Spleen (tissue), 11 donors: ENCODE results near the gene HAGH. TPM values are rescaled to one million over a fixed set of nuclear protein-coding genes. Genes with fewer than 3 reads are reported as not detected.
A peak's percentile ranks its signal among the peaks of the same experiment; 100 is the strongest.
"Not testable (repeated sequence)": the region's sequence is repeated elsewhere in the genome, so short reads cannot be mapped to it uniquely, and the experiment has no call there.

Experiments used
- DNase-seq: peaks from one replicate; pipeline ENCODE4 v3.0.0-alpha.2; 2020
- H3K27ac ChIP-seq, 8 donors: fragments of 200-600 bp; sonication (generic) in 7 of 8; 1 replicate in 4 of 8; 2 replicates in 4 of 8; pipeline versions ENCODE4 v1.5.0 to v1.8.0; 2016 to 2021; ENCODE audit warnings: inconsistent platforms in 4 of 8, mild to moderate bottlenecking in 4 of 8, moderate library complexity in 1 of 8
- H3K27me3 ChIP-seq, 7 donors: fragments of 200-600 bp; sonication (generic) in 6 of 7; replicated peaks in 1 of 7; 1 replicate in 4 of 7; 2 replicates in 3 of 7; pipeline versions ENCODE4 v1.5.0 to v1.8.0; 2016 to 2021; ENCODE audit warnings: inconsistent platforms in 3 of 7, mild to moderate bottlenecking in 1 of 7
- H3K36me3 ChIP-seq, 6 donors: fragments of 200-600 bp; sonication (generic) in 5 of 6; 1 replicate in 4 of 6; 2 replicates in 2 of 6; pipeline versions ENCODE4 v1.5.0 to v1.8.0; 2016 to 2021; ENCODE audit warnings: inconsistent platforms in 2 of 6
- H3K4me1 ChIP-seq, 6 donors: fragments of 200-600 bp; sonication (generic) in 5 of 6; 1 replicate in 3 of 6; 2 replicates in 3 of 6; pipeline versions ENCODE4 v1.5.0 to v1.8.0; 2016 to 2021; ENCODE audit warnings: inconsistent platforms in 3 of 6
- H3K4me3 ChIP-seq, 8 donors: fragments of 200-600 bp; sonication (generic) in 7 of 8; 1 replicate in 4 of 8; 2 replicates in 4 of 8; pipeline versions ENCODE4 v1.5.0 to v1.8.0; 2016 to 2021; ENCODE audit warnings: inconsistent platforms in 4 of 8, mild to moderate bottlenecking in 4 of 8, moderate library complexity in 2 of 8
- H3K9me3 ChIP-seq, 8 donors: fragments of 200-600 bp; sonication (generic) in 7 of 8; 1 replicate in 4 of 8; 2 replicates in 4 of 8; pipeline versions ENCODE4 v1.5.0 to v1.8.0; 2016 to 2021; ENCODE audit warnings: inconsistent platforms in 4 of 8
- CTCF ChIP-seq, 11 experiments: fragments of 200-600 bp in 7 of 11; fragments of 450-650 bp in 4 of 11; sonication (generic) in 4 of 11; IDR thresholded peaks in 8 of 11; conservative IDR thresholded peaks in 3 of 11; 1 replicate in 7 of 11; 2 replicates in 4 of 11; pipeline versions ENCODE4 v1.4.0 to v1.8.0; 2016 to 2021; ENCODE audit warnings: antibody characterized with exemption in 11 of 11, inconsistent platforms in 4 of 11, mild to moderate bottlenecking in 1 of 11
- POLR2A ChIP-seq, 3 donors: fragments of 450-650 bp; IDR thresholded peaks; one replicate each; pipeline ENCODE4 v1.5.1; 2017; ENCODE audit warnings: antibody characterized with exemption in 3 of 3, mild to moderate bottlenecking in 1 of 3
- POLR2AphosphoS5 ChIP-seq, 3 donors: sonication (generic); formaldehyde crosslinking; IDR thresholded peaks; one replicate each; pipeline ENCODE4 v1.5.1; 2017; ENCODE audit warnings: antibody characterized with exemption in 3 of 3
- WGBS, 5 donors: extraction: QIAGEN DNeasy Blood & Tissue Kit in 3 of 5; methylation state at CpG; one replicate each; pipeline versions ENCODE4 v1.1.5 to v1.1.7; 2013 to 2018; 5-methylcytosine and 5-hydroxymethylcytosine counted together
- intact Hi-C: fragments of 100-400 bp; cut with DNase I; formaldehyde crosslinking; loops from one replicate; pipeline ENCODE4 v1.15.0; 2023; ENCODE audit warnings: low total_unique reads
- polyA plus RNA-seq, 3 donors: library from polyadenylated mRNA; stranded (reverse); fragments of 200-250 nt; gene quantifications; one replicate each; pipeline ENCODE4 v1.2.1, GENCODE V29; 2013
- total RNA-seq, 7 donors: library from RNA; depleted of rRNA in 3 of 7; stranded (reverse); fragments of >200 nt in 3 of 7; fragmentation: NEBNext Ultra II Directional in 4 of 7; extraction: Animal tissue kit (Norgen Biotek cat#: 25700) in 4 of 7; gene quantifications; one replicate each; pipeline versions ENCODE4 v1.1.0 to v1.2.1, GENCODE V29; 2016 to 2021
- donor health status: healthy with polysubstance abuse.
- donor health status: DM: no; HTN: no; CAD: no; lungs with moderate emphysema.
- donor health status: DM: no; HTN: no; CAD: no.
- donor health status: Bipolar disorder and iron deficiency.
- donor health status: healthy.
- donor health status: DM: no; HTN: no; CAD: no.
- donor health status: DM: yes; HTN: yes; CAD: no.

Gene HAGH
- total and polyA plus RNA-seq, 10 donors, result 33.6 to 76.6 (median 49.0) TPM

DNA sequence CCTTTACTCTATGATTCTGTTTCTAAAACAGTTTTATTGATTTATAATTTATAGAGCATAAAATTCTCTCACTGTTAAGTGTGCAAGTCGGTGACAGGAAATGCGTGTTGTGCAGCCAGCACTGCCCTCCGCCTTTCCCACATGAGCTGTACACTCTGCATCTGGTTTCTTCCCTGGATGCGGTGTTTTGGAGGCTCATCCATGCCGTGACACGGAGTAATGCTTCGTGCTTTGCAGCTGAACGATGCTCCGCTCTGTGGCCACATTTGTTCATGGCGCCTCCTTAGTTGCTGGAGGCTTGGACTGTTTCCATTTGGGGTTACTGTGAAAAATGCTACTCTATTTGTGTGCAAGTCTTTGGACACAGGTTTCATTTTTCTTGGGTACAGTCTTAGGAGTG is 25.9 kb downstream of the HAGH start:
- intact Hi-C loops, result no loop called here
- H3K4me1 ChIP-seq, result no peaks in the 10 kb centered on the region
- H3K4me3 ChIP-seq, result no peak overlapping the region
- no peak overlapping the region for H3K27ac ChIP-seq
- TF ChIP-seq POLR2A (IDR thresholded peaks at IDR 0.05), result no peak
- no peak for TF ChIP-seq CTCF (IDR thresholded peaks at IDR 0.05 in 8 of 11, conservative IDR thresholded peaks at IDR 0.05 in 3 of 11)
- TF ChIP-seq POLR2AphosphoS5 (IDR thresholded peaks at IDR 0.05), result no peak
- peaks cover 0 to 34% (median 28%) of the 10 kb centered on the region in 8 donors for H3K9me3 ChIP-seq
- peaks cover 0 to 14% (median 2%) of the 10 kb centered on the region in 6 donors for H3K36me3 ChIP-seq
- no peak for DNase-seq
- H3K27me3 ChIP-seq, result no peaks in the 10 kb centered on the region
- WGBS, 5 donors, result 84 to 89% (median 87%) methylated on average over 10 of the region's 10 CpGs

DNA sequence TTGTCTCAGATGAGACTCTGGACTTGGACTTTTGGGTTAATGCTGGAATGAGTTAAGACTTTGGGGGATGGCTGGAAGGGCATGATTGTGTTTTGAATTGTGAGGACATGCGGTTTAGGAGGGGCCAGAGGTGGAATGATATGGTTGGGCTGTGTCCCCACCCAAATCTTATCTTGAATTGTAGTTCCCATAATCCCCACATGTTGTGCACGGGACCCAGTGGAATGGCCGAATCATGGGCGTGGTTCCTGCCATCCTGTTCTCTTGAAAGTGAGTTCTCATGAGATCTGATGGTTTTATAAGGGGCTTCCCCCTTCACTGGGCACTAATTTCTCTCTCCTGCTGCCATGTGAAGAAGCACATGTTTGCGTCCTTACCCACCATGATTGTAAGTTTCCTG is 27.4 kb downstream of the HAGH start:
- intact Hi-C loops, H3K27ac ChIP-seq, H3K4me1 ChIP-seq, H3K4me3 ChIP-seq, H3K36me3 ChIP-seq, H3K27me3 ChIP-seq, DNase-seq: not testable (repeated sequence)
- 61 to 89% (median 83%) methylated on average over 4 to 5 of the region's 5 CpGs for WGBS, 5 donors
- peaks cover 0 to 34% (median 28%) of the 10 kb centered on the region in 8 donors for H3K9me3 ChIP-seq

DNA sequence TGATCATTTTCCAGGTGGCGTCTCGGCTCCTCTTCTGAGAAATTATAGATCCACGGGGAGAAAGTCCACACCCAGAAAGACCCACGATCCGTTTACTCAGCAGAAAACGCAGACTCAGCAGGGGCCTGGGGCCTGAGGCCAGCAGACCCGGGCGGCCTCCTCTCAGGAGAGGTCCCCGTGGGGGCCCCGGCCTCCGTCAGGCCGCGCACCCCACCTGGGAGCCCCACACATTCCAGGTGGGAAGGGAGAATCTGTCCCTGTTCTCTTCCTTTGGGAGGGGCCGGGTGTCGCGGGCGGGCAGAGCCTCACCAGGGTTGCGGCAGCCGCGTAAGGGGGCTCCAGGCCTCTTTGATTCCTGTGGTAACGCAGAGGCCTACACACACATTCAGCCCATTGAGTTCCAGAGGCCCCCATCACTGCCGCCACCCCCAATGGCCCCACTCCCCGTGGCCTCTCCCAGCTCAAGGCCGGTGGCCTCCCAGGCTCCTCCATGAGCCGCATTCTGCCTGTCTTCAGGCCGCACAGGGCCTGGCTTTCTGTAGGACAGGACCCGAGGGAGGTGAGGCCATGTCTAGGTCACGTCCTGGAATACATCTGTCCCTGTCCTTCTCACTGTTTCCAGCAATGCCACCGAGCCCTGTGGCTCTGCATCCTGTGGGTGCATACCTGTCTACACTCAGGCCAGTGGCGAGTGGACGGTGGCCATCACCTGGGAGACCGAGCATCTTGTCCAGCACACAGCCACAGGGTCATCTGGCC is 31.5 kb downstream of the HAGH start:
- 85 to 92% (median 88%) methylated on average over 19 to 32 of the region's 32 CpGs for WGBS, 5 donors
- intact Hi-C loops, result no loop called here
- Histone ChIP-seq H3K4me1 (no peaks in the 10 kb centered on the region), H3K27ac (no peak overlapping the region), H3K36me3 (peaks cover 0 to 28% (median 21%) of the 10 kb centered on the region in 6 donors), H3K4me3 (no peak overlapping the region), H3K27me3 (no peaks in the 10 kb centered on the region), H3K9me3 (peaks cover 0 to 34% (median 28%) of the 10 kb centered on the region in 8 donors)
- TF ChIP-seq CTCF (IDR thresholded peaks at IDR 0.05 in 8 of 11, conservative IDR thresholded peaks at IDR 0.05 in 3 of 11) (no peak), POLR2AphosphoS5 (IDR thresholded peaks at IDR 0.05) (peak in 1 of 3 donors; percentile 11), POLR2A (IDR thresholded peaks at IDR 0.05) (no peak)
- DNase-seq, result peak; percentile 52

DNA sequence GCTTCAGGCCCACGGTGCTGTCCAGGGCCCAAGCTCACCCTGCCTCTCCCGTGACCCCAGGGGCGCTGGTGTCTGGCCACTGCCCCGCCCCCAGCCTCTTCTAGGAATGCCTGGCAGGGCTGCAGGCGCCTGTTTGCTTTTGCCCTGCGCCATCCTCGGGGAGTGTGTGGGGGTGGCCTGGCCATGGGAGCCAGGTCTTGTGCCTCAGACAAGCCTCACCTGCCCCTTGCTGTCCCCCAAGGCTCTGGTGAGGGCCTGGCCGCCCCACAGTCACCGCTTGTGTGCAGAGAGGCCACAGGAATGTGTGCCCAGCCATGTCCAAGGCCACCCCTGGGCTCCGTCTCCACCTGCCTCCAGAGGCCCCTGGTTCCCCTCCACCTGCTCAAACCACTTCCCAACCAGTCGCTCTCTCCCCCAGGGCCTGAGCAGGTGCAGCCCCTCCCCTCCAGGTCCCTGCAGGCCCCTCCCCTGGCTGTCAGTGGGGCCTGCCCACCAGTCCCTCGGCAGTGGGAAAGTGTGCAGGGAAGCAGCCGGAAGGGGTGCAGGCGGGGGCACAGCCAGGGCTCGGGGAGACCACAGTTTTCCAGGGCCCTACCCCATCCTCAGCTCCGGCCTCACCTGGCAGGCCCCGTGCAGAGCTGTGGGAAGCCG is 32.3 kb downstream of the HAGH start:
- 68 to 83% (median 71%) methylated on average over 16 to 18 of the region's 18 CpGs for WGBS, 5 donors
- H3K36me3 ChIP-seq, result peaks cover 0 to 35% (median 25%) of the 10 kb centered on the region in 6 donors
- no peaks in the 10 kb centered on the region for H3K27me3 ChIP-seq
- intact Hi-C loops, result no loop called here
- H3K4me1 ChIP-seq, result no peaks in the 10 kb centered on the region
- DNase-seq, result peak; percentile 59
- no peak overlapping the region for H3K4me3 ChIP-seq
- H3K9me3 ChIP-seq, result peaks cover 0 to 27% (median 24%) of the 10 kb centered on the region in 8 donors
- no peak overlapping the region for H3K27ac ChIP-seq
- TF ChIP-seq POLR2AphosphoS5 (IDR thresholded peaks at IDR 0.05), result no peak
- no peak for TF ChIP-seq CTCF (IDR thresholded peaks at IDR 0.05 in 8 of 11, conservative IDR thresholded peaks at IDR 0.05 in 3 of 11)
- TF ChIP-seq POLR2A (IDR thresholded peaks at IDR 0.05), result no peak
